Lower leg skin (tissue), 3 donors: ENCODE measurements around the gene DEPDC7.
"Not testable (repeated sequence)": the region's sequence is repeated elsewhere in the genome, so short reads cannot be mapped to it uniquely, and the experiment has no call there.

Experiments used
- CTCF ChIP-seq, 3 donors: fragments of 450-650 bp; IDR thresholded peaks; one replicate each; pipeline ENCODE4 v1.5.1; 2016; ENCODE audit warnings: antibody characterized with exemption in 3 of 3, mild to moderate bottlenecking in 3 of 3, moderate library complexity in 2 of 3
- POLR2A ChIP-seq, 2 donors: fragments of 450-650 bp; IDR thresholded peaks; one replicate each; pipeline ENCODE4 v1.6.1; 2016 to 2017; ENCODE audit warnings: antibody characterized with exemption in 2 of 2, mild to moderate bottlenecking in 1 of 2, moderate library complexity in 1 of 2

- not testable (repeated sequence) for TF ChIP-seq CTCF, POLR2A (IDR thresholded peaks at IDR 0.05)
Measured at GRCh38 chr11:32972233-32972632, 43.4 kb upstream of the DEPDC7 start.
